K562 (cell line): ENCODE data around the gene ENPP7. TPM values are rescaled to one million over a fixed set of nuclear protein-coding genes. Genes with fewer than 3 reads are reported as not detected.

Experiments
- ATF1 ChIP-seq, 2 experiments: fragments of 450-650 bp in 1 of 2; IDR thresholded peaks; 2 replicates each; pipeline ENCODE4 v1.6.1; 2016; ENCODE audit warnings: missing compliant biosample characterization in 1 of 2, missing genetic modification characterization in 1 of 2
- CEBPZ ChIP-seq: fragments of 150-350 bp; IDR thresholded peaks from 2 replicates; pipeline ENCODE4 v1.6.1; 2014; ENCODE audit warnings: low read depth, mild to moderate bottlenecking, low read length, borderline replicate concordance
- CHD4 ChIP-seq: fragments of 200-600 bp; sonication (generic); IDR thresholded peaks from 3 replicates; pipeline ENCODE4 v1.6.1; 2012; ENCODE audit warnings: low read depth, mild to moderate bottlenecking, mixed read lengths, low read length, inconsistent platforms; ENCODE audit not compliant: insufficient read depth, insufficient replicate concordance, poor library complexity, severe bottlenecking
- CREB5 ChIP-seq: fragments of 250-450 bp; sonication (Bioruptor Pico); IDR thresholded peaks from 2 replicates; pipeline ENCODE4 v1.5.0; 2020; ENCODE audit warnings: mild to moderate bottlenecking
- ERF ChIP-seq: fragments of 450-650 bp; formaldehyde crosslinking; IDR thresholded peaks from 2 replicates; pipeline ENCODE4 v1.4.0; 2020; ENCODE audit warnings: mild to moderate bottlenecking, mixed read lengths
- ETV1 ChIP-seq: fragments of 450-650 bp; conservative IDR thresholded peaks from 2 replicates; pipeline ENCODE4 v1.6.1; 2016; ENCODE audit warnings: missing genetic modification characterization, control low read depth, low read depth, missing compliant biosample characterization
- GATAD2B ChIP-seq: fragments of 450-650 bp; IDR thresholded peaks from 2 replicates; pipeline ENCODE4 v1.6.1; 2017; ENCODE audit warnings: mild to moderate bottlenecking, borderline replicate concordance
- HDAC1 ChIP-seq, 2 experiments: fragments of 450-650 bp; IDR thresholded peaks; 2 replicates each; pipeline ENCODE4 v1.6.1; 2016 to 2017; ENCODE audit warnings: inconsistent platforms in 1 of 2, mild to moderate bottlenecking in 1 of 2, moderate library complexity in 1 of 2
- KDM1A ChIP-seq, 2 experiments: fragments of 450-650 bp; IDR thresholded peaks; 2 replicates each; pipeline ENCODE4 v1.6.1; 2016; ENCODE audit warnings: mild to moderate bottlenecking in 2 of 2
- KLF16 ChIP-seq: IDR thresholded peaks from 2 replicates; pipeline ENCODE4 v1.6.1; 2016; ENCODE audit warnings: antibody characterized with exemption
- MAFF ChIP-seq: IDR thresholded peaks from 2 replicates; pipeline ENCODE4 v1.6.1; 2012; ENCODE audit warnings: low read length, improper control_type of control experiment
- MAFG ChIP-seq: fragments of 450-650 bp; conservative IDR thresholded peaks from 2 replicates; pipeline ENCODE4 v1.6.1; 2016; ENCODE audit warnings: missing genetic modification characterization, missing compliant biosample characterization
- PKNOX1 ChIP-seq: fragments of 450-650 bp; IDR thresholded peaks from 2 replicates; pipeline ENCODE4 v1.6.1; 2016
- RBM34 ChIP-seq: fragments of 200-400 bp; formaldehyde crosslinking; IDR thresholded peaks from 2 replicates; pipeline ENCODE4 v1.6.1; 2018; ENCODE audit warnings: low read length, borderline replicate concordance; ENCODE audit not compliant: insufficient read depth
- SMAD2 ChIP-seq: fragments of 150-350 bp; IDR thresholded peaks from 2 replicates; pipeline ENCODE4 v1.6.1; 2014; ENCODE audit warnings: low read depth, mild to moderate bottlenecking, low read length
- SMARCC2 ChIP-seq: fragments of 450-650 bp; IDR thresholded peaks from 2 replicates; pipeline ENCODE4 v1.6.1; 2017; ENCODE audit warnings: antibody characterized with exemption, moderate library complexity, mild to moderate bottlenecking, low read depth
- TAF1 ChIP-seq: IDR thresholded peaks from 2 replicates; pipeline ENCODE4 v1.6.1; 2011; ENCODE audit warnings: mild to moderate bottlenecking, low read length, moderate library complexity; ENCODE audit not compliant: insufficient read depth, control insufficient read depth, severe bottlenecking; ENCODE audit errors: extremely low read depth
- TEAD2 ChIP-seq: fragments of 450-650 bp; IDR thresholded peaks from 2 replicates; pipeline ENCODE4 v1.6.1; 2016; ENCODE audit warnings: missing genetic modification characterization, control low read depth, missing compliant biosample characterization
- polyA plus RNA-seq, 8 experiments: library from polyadenylated mRNA; depleted of rRNA in 4 of 8; stranded (reverse) in 5 of 8; unstranded in 3 of 8; fragments of >200 nt; fragmentation: Nextera tagmentation in 2 of 8; fragmentation: Illumina TruSeq in 1 of 8; extraction: Ambion mirVana in 2 of 8; extraction: Trizol in 1 of 8; gene quantifications; 2 replicates each; pipeline versions ENCODE4 v1.2.1 to v1.2.3, GENCODE V29; 2011 to 2014; ENCODE audit warnings: inconsistent platforms in 1 of 8, missing spikeins in 1 of 8
- total RNA-seq, 7 experiments: library from RNA; depleted of rRNA in 6 of 7; stranded (reverse); fragments of >200 nt in 6 of 7; fragmentation: Illumina TruSeq in 2 of 7; extraction: Trizol in 2 of 7; gene quantifications; 2 replicates each; pipeline versions ENCODE4 v1.2.1 to v1.2.3, GENCODE V29; 2011 to 2021; ENCODE audit warnings: low replicate concordance in 1 of 7

ENPP7 gene
- total and polyA plus RNA-seq, 9 of the 15 experiments (the other 6 are each of a cell fraction or from before 2014, with no cell fraction given), result not detected

- TF ChIP-seq CEBPZ (no peak), SMARCC2 (0 out of 2 replicates have a peak, but pooled peaks have one; percentile 19), ERF (CRISPR knock-in tag) (no peak), MAFF (peak; percentile 94), TEAD2 (tag) (no peak), ETV1 (tag) (no peak), ATF1 (CRISPR knock-in tag; IDR thresholded peaks at IDR 0.05) (no peak), ATF1 (tag; IDR thresholded peaks at IDR 0.05) (0 out of 2 replicates have a peak, but pooled peaks have one; percentile 14), CHD4 (no peak), KDM1A (IDR thresholded peaks at IDR 0.05) (peak; percentile 64 to 67), MAFG (tag) (peak; percentile 95), KLF16 (no peak), PKNOX1 (no peak), SMAD2 (no peak), HDAC1 (IDR thresholded peaks at IDR 0.05) (no peak), RBM34 (no peak), GATAD2B (no peak), TAF1 (no peak), CREB5 (CRISPR knock-in tag) (no peak)
Observed at GRCh38 chr17:79750650-79751545, 20.2 kb downstream of the ENPP7 start (continued).
